Measurements from ENCODE around the gene GNG10. TPM values are rescaled to one million over a fixed set of nuclear protein-coding genes. Genes with fewer than 3 reads are reported as not detected.

The GNG10 gene
- total RNA-seq, 1 donor from 2014 or later = 23.9 TPM

DNA sequence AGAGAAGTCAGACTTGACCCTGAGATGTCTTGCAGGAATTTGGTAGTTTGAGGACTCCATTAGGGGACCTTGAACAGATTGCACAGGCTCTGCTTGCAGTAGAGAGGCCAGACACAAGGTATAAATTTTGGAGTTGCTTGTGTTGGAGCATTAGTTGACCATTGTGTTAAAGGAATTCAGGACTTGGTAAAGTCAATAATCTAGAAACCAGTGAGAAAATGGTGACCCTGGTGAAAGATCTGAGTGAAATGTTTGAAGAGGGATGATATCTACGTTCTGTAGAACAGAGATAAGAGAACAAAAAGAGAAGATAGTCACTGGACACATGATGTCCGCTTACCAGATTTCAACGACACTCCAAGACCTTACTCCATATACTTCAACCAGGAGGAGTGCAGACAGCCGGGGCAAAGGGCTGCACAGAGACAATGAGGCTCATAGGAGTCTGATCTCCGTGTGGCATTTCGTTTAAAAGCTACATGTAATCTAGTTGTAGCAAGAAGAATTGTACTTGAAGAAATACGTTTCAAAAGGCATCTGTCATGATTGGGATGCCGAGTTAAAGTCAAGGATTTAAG, 17.1 kb upstream of the GNG10 start:
- no peaks in the 10 kb centered on the region for H3K27me3 Mint-ChIP-seq (ENCODE audit: low read depth)
- no peak for TF ChIP-seq CTCF (IDR thresholded peaks at IDR 0.05; ENCODE audit: unreplicated experiment)
- H3K4me3 Mint-ChIP-seq = no peak overlapping the region
- no peak overlapping the region for H3K27ac Mint-ChIP-seq
- peaks cover 26% of the 10 kb centered on the region for H3K36me3 Mint-ChIP-seq
- DNase-seq (ENCODE audit: low spot score in 2 of 2, unreplicated experiment in 2 of 2) = no peak
- H3K4me1 Mint-ChIP-seq = no peaks in the 10 kb centered on the region
- no peaks in the 10 kb centered on the region for H3K9me3 Mint-ChIP-seq

GRCh38 chr9:111645806-111646205, 15.6 kb upstream of the GNG10 start:
- Mint-ChIP-seq H3K4me1 (no peaks in the 10 kb centered on the region), H3K9me3 (no peaks in the 10 kb centered on the region), H3K27me3 (ENCODE audit: low read depth) (no peaks in the 10 kb centered on the region), H3K36me3 (peaks cover 33% of the 10 kb centered on the region), H3K4me3 (no peak overlapping the region), H3K27ac (no peak overlapping the region)
- no peak for TF ChIP-seq CTCF (IDR thresholded peaks at IDR 0.05; ENCODE audit: unreplicated experiment)
- no peak for DNase-seq (ENCODE audit: low spot score in 2 of 2, unreplicated experiment in 2 of 2)

GRCh38 chr9:111646417-111646816, 15.0 kb upstream of the GNG10 start:
- Mint-ChIP-seq H3K27me3 (ENCODE audit: low read depth) (no peaks in the 10 kb centered on the region), H3K9me3 (no peaks in the 10 kb centered on the region), H3K27ac (peak overlapping the region; percentile 27), H3K4me1 (no peaks in the 10 kb centered on the region), H3K36me3 (peaks cover 34% of the 10 kb centered on the region), H3K4me3 (no peak overlapping the region)
- TF ChIP-seq CTCF (IDR thresholded peaks at IDR 0.05; ENCODE audit: unreplicated experiment) = no peak
- DNase-seq (ENCODE audit: low spot score in 2 of 2, unreplicated experiment in 2 of 2) = no peak

DNA sequence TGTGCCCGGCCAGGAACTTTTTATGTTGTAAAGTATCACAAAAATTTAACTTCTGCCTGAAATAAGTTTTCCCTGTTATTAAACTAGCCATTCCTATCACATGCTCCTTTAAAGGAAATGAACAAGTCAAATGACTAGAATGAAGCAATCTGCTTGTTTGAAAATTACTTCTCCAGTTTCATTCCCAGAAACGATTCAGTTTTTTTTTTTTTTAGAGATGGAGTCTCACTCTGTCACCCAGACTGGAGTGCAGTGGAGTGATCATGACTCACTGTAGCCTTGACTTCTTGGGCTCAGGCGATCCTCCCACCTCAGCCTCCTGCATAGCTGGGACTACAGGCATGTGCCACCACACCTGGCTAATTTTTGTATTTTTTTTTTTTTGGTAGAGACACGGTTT, 13.3 kb upstream of the GNG10 start:
- no peaks in the 10 kb centered on the region for H3K9me3 Mint-ChIP-seq
- no peak for DNase-seq (ENCODE audit: low spot score in 2 of 2, unreplicated experiment in 2 of 2)
- no peak overlapping the region for H3K4me3 Mint-ChIP-seq
- H3K36me3 Mint-ChIP-seq = peaks cover 29% of the 10 kb centered on the region
- H3K27me3 Mint-ChIP-seq (ENCODE audit: low read depth) = no peaks in the 10 kb centered on the region
- no peak for TF ChIP-seq CTCF (IDR thresholded peaks at IDR 0.05; ENCODE audit: unreplicated experiment)
- H3K4me1 Mint-ChIP-seq = no peaks in the 10 kb centered on the region
- H3K27ac Mint-ChIP-seq = no peak overlapping the region

DNA sequence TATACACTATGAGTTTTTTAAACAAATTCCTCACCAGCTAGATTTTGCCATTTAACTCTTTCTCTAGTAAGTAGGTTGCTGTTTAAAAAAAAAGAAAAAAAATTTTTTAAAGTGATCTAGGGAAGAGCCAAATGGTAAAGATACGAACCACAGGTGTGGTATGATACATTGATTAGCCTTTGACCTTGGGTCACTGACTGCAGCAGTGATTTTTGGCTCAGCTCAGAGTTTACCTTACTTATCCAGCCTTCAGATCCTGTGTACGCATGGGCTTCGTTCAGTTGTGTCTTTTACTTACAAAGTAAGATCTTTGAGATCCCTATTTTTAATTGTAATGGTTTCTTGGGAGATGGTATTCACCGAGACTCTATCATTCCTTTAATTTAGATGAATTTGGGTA, 12.4 kb upstream of the GNG10 start:
- no peak for DNase-seq (ENCODE audit: low spot score in 2 of 2, unreplicated experiment in 2 of 2)
- Mint-ChIP-seq H3K9me3 (no peaks in the 10 kb centered on the region), H3K27me3 (ENCODE audit: low read depth) (no peaks in the 10 kb centered on the region), H3K4me3 (no peak overlapping the region), H3K36me3 (peaks cover 30% of the 10 kb centered on the region), H3K4me1 (no peaks in the 10 kb centered on the region), H3K27ac (no peak overlapping the region)
- TF ChIP-seq CTCF (IDR thresholded peaks at IDR 0.05; ENCODE audit: unreplicated experiment) = no peak

DNA sequence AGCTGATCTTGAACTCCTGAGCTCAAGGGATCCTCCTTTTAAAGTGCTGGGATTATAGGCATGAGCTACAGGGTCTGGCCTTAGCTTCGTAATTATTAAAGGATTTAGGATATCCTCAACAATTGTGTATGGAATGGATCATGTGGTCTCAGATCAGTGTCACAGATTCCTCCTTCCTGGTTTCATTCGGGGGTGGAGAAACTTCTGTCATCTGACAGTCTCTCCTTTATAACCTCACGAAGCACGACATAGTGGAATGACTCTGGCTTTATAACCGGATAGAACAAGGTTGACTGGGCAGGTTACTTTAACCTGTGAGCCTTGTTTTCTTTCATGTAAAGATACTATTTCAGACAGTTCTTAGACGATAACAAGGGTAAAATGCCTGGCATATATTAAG, 4.4 kb upstream of the GNG10 start:
- Mint-ChIP-seq H3K36me3 (peaks cover 13% of the 10 kb centered on the region), H3K27ac (no peak overlapping the region), H3K4me3 (no peak overlapping the region), H3K9me3 (no peaks in the 10 kb centered on the region), H3K27me3 (ENCODE audit: low read depth) (no peaks in the 10 kb centered on the region), H3K4me1 (peaks cover 2% of the 10 kb centered on the region)
- no peak for DNase-seq (ENCODE audit: low spot score in 2 of 2, unreplicated experiment in 2 of 2)
- no peak for TF ChIP-seq CTCF (IDR thresholded peaks at IDR 0.05; ENCODE audit: unreplicated experiment)

Data from mesothelial cell of epicardium (in vitro differentiated cells).